GM12878 (cell line): ENCODE measurements around the gene F7. TPM values are rescaled to one million over a fixed set of nuclear protein-coding genes. Genes with fewer than 3 reads are reported as not detected.

Experiments used
- ATAC-seq: fragments of 200-7000 bp; cut with Tn5 transposase; 3 replicates; pipeline ENCODE4 v1.9.1; 2020; ENCODE audit warnings: mild to moderate bottlenecking, moderate library complexity
- BruUV-seq: library from RNA; stranded (reverse); fragments of 400-500 nt; replicated peaks from 2 replicates; lab custom pipeline; 2021; lab: Mats Ljungman, UMichigan
- CTCF ChIA-PET: fragments of 300-600 bp; sonication (Branson Sonifier 250); formaldehyde crosslinking; extraction: SDS; loops from one replicate; lab custom pipeline; 2021; ENCODE audit warnings: inconsistent platforms; lab: Yijun Ruan, JAX
- POLR2A ChIA-PET: fragments of 350-600 bp; formaldehyde crosslinking; extraction: SDS; loops from one replicate; lab custom pipeline; 2021; ENCODE audit warnings: inconsistent platforms; lab: Charles Lee
- RAD21 ChIA-PET: fragments of 300-600 bp; sonication (Branson Sonifier 250); formaldehyde crosslinking; loops from one replicate; lab custom pipeline; 2023; ENCODE audit warnings: antibody characterized with exemption; ENCODE audit not compliant: unreplicated experiment; lab: Charles Lee
- SMC1A ChIA-PET: fragments of 300-600 bp; sonication (Branson Sonifier 250); formaldehyde crosslinking; loops from one replicate; lab custom pipeline; 2023; ENCODE audit not compliant: unreplicated experiment, uncharacterized antibody; lab: Charles Lee
- DNase-seq: peaks from one replicate; pipeline ENCODE4 v3.0.0-alpha.2; 2011; ENCODE audit warnings: low read depth, low spot score
- FAIRE-seq: peaks from 3 replicates; lab custom pipeline; 2011; peaks lifted over from hg19 to GRCh38; lab: Jason Lieb, UNC
- H2AFZ ChIP-seq: 2 replicates; pipeline ENCODE4 v1.6.0; 2011; ENCODE audit warnings: low read depth, low read length, control low read depth; ENCODE audit not compliant: control insufficient read depth
- H3K27ac ChIP-seq: 2 replicates; pipeline ENCODE4 v1.5.1; 2011; ENCODE audit warnings: control low read depth; ENCODE audit not compliant: control insufficient read depth, insufficient read depth
- H3K27me3 ChIP-seq, 2 experiments: replicated peaks in 1 of 2; 2 replicates each; pipeline versions ENCODE4 v1.6.0 to v1.6.1; 2011; ENCODE audit warnings: low read length in 1 of 2; ENCODE audit not compliant: control insufficient read depth in 2 of 2, insufficient read depth in 2 of 2
- H3K36me3 ChIP-seq, 2 experiments: 2 replicates each; pipeline ENCODE4 v1.5.1; 2011; ENCODE audit warnings: low read length in 1 of 2; ENCODE audit not compliant: control insufficient read depth in 2 of 2, insufficient read depth in 2 of 2
- H3K4me1 ChIP-seq: 2 replicates; pipeline ENCODE4 v1.6.1; 2011; ENCODE audit warnings: mild to moderate bottlenecking, low read length, moderate library complexity, mixed read lengths; ENCODE audit not compliant: control insufficient read depth, insufficient read depth
- H3K4me2 ChIP-seq: 2 replicates; pipeline ENCODE4 v1.6.0; 2011; ENCODE audit warnings: control low read depth; ENCODE audit not compliant: control insufficient read depth, insufficient read depth
- H3K4me3 ChIP-seq: fragments of 200-600 bp; sonication (generic); 2 replicates; pipeline ENCODE4 v1.5.1; 2016
- H3K79me2 ChIP-seq: 2 replicates; pipeline ENCODE4 v1.6.0; 2011; ENCODE audit warnings: low read length; ENCODE audit not compliant: control insufficient read depth, insufficient read depth
- H3K9ac ChIP-seq: 2 replicates; pipeline ENCODE4 v1.8.0; 2011; ENCODE audit warnings: low read length, control low read depth, mixed read lengths; ENCODE audit not compliant: control insufficient read depth, insufficient read depth
- H3K9me3 ChIP-seq: replicated peaks from 3 replicates; pipeline ENCODE4 v1.5.1; 2011; ENCODE audit warnings: mild to moderate bottlenecking, low read length; ENCODE audit not compliant: control insufficient read depth, insufficient read depth
- H4K20me1 ChIP-seq: 2 replicates; pipeline ENCODE4 v1.6.0; 2011; ENCODE audit not compliant: control insufficient read depth, insufficient read depth
- ATF7 ChIP-seq: fragments of 450-650 bp; IDR thresholded peaks from 2 replicates; pipeline ENCODE4 v1.6.1; 2016; ENCODE audit warnings: low read depth, mild to moderate bottlenecking
- E4F1 ChIP-seq: fragments of 450-650 bp; IDR thresholded peaks from 2 replicates; pipeline ENCODE4 v1.6.1; 2018; ENCODE audit warnings: borderline replicate concordance, mild to moderate bottlenecking; ENCODE audit not compliant: partially characterized antibody
- EP300 ChIP-seq, 2 experiments: fragments of 150-350 bp in 1 of 2; IDR thresholded peaks; 2 replicates each; pipeline ENCODE4 v1.6.1; 2011 to 2012; ENCODE audit warnings: low read depth in 2 of 2, low read length in 2 of 2, borderline replicate concordance in 1 of 2, improper control_type of control experiment in 1 of 2, inconsistent platforms in 1 of 2; ENCODE audit not compliant: control insufficient read depth in 1 of 2
- KAT2A ChIP-seq: conservative IDR thresholded peaks from 2 replicates; pipeline ENCODE4 v1.6.1; 2011; ENCODE audit warnings: low read depth, low read length; ENCODE audit not compliant: control insufficient read depth
- MXI1 ChIP-seq: fragments of 150-350 bp; IDR thresholded peaks from 2 replicates; pipeline ENCODE4 v1.6.1; 2011; ENCODE audit warnings: low read depth, mild to moderate bottlenecking, inconsistent platforms, low read length, improper control_type of control experiment
- MYC ChIP-seq: IDR thresholded peaks from 2 replicates; pipeline ENCODE4 v1.6.1; 2011; ENCODE audit warnings: mild to moderate bottlenecking, low read length, moderate library complexity, inconsistent platforms; ENCODE audit not compliant: insufficient read depth, insufficient replicate concordance, insufficient read length, severe bottlenecking
- NR2C1 ChIP-seq: fragments of 450-650 bp; IDR thresholded peaks from 2 replicates; pipeline ENCODE4 v1.6.1; 2017; ENCODE audit warnings: antibody characterized with exemption, mild to moderate bottlenecking, moderate library complexity
- POU2F2 ChIP-seq: IDR thresholded peaks from 3 replicates; pipeline ENCODE4 v1.6.1; 2011; ENCODE audit warnings: low read depth, mild to moderate bottlenecking, low read length, borderline replicate concordance
- SMAD1 ChIP-seq: fragments of 450-650 bp; IDR thresholded peaks from 2 replicates; pipeline ENCODE4 v1.6.1; 2018; ENCODE audit warnings: mild to moderate bottlenecking, low read depth; ENCODE audit not compliant: partially characterized antibody
- USF2 ChIP-seq: IDR thresholded peaks from 2 replicates; pipeline ENCODE4 v1.6.1; 2011; ENCODE audit warnings: low read depth, low read length, improper control_type of control experiment, borderline replicate concordance
- ZNF217 ChIP-seq: fragments of 450-650 bp; IDR thresholded peaks from 2 replicates; pipeline ENCODE4 v1.6.1; 2017; ENCODE audit warnings: antibody characterized with exemption, mild to moderate bottlenecking
- WGBS: methylation state at CpG from one replicate; pipeline ENCODE4 v1.1.6; 2016; ENCODE audit warnings: low lambda C conversion rate; ENCODE audit not compliant: insufficient replicate concordance, insufficient coverage; ENCODE audit errors: missing lambda C conversion rate; 5-methylcytosine and 5-hydroxymethylcytosine counted together
- in situ Hi-C: fragments of 300-500 bp; cut with MboI; formaldehyde crosslinking; loops from 9 replicates; pipeline ENCODE4 v1.14.3; 2018; ENCODE audit warnings: mixed read lengths
- intact Hi-C: fragments of 100-400 bp; cut with micrococcal nuclease; formaldehyde crosslinking; loops from one replicate; pipeline ENCODE4 v1.14.2; 2022; ENCODE audit not compliant: unreplicated experiment
- polyA plus RNA-seq, 11 experiments: library from polyadenylated mRNA; depleted of rRNA in 4 of 11; unstranded in 6 of 11; stranded (reverse) in 5 of 11; fragments of >200 nt; fragmentation: Nextera tagmentation in 4 of 11; fragmentation: Illumina TruSeq in 1 of 11; extraction: Ambion mirVana in 4 of 11; extraction: Trizol in 1 of 11; gene quantifications; 1 replicate in 1 of 11; 2 replicates in 10 of 11; pipeline versions ENCODE4 v1.2.1 to v1.2.3, GENCODE V29; 2011 to 2016; ENCODE audit warnings: inconsistent platforms in 2 of 11, missing spikeins in 2 of 11, low read depth in 1 of 11
- total RNA-seq, 4 experiments: library from RNA; depleted of rRNA in 3 of 4; stranded (reverse); fragments of >200 nt in 3 of 4; fragmentation: Illumina TruSeq in 1 of 4; extraction: Trizol in 1 of 4; gene quantifications; 2 replicates each; pipeline versions ENCODE4 v1.2.1 to v1.2.3, GENCODE V29; 2013 to 2021
- TF ChIP-seq, protein P1 (sequence below): IDR thresholded peaks from 2 replicates; pipeline ENCODE4 v1.6.1; 2011; ENCODE audit warnings: low read depth, mild to moderate bottlenecking, low read length, moderate library complexity, borderline replicate concordance; ENCODE audit errors: extremely low read depth
- TF ChIP-seq, protein P2 (sequence below): fragments of 150-350 bp; IDR thresholded peaks from 2 replicates; pipeline ENCODE4 v1.6.1; 2014; ENCODE audit warnings: mild to moderate bottlenecking, low read depth, low read length

F7 gene
- total and polyA plus RNA-seq, 10 of the 15 experiments (the other 5 are each of a cell fraction or from before 2014, with no cell fraction given) = not detected

- no peak for TF ChIP-seq ATF7
- TF ChIP-seq USF2 = peak; percentile 40; the same call in 1 of the 2 replicates
- 0 out of 2 replicates have a peak, but pooled peaks have one; percentile 25 for TF ChIP-seq MXI1
- TF ChIP-seq, all 136 proteins: peak for 8
These were observed 48.5 kb downstream of the F7 start (continued) for GRCh38 chr13:113153810-113154748.

DNA sequence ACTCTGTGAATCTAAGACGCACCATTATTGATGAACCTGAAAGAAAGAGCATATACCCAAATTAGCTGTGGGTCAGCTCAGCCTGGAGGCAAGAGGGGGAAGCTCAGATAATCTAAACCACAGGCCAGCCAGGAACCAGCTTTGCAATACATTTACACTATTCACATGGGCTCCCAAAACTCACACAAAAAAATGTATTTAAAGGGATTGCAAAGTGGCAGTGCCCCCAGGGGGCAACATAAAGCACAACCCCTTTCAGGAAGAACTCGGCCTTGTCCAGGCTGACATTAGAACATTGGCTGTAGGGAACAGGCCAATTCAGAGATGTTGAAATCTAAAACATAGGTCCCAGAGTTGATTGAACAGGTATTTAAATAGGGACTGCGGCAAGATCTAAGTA, 49.6 kb downstream of the F7 start:
- TF ChIP-seq POU2F2 (no peak), MYC (no peak), E4F1 (no peak), NR2C1 (no peak), SMAD1 (no peak), KAT2A (no peak), ZNF217 (no peak), EP300 (IDR thresholded peaks at IDR 0.05; ENCODE audit: borderline replicate concordance in 1 of 2, control insufficient read depth in 1 of 2, low read depth in 2 of 2, low read length in 2 of 2) (no peak)
- TF ChIP-seq, protein P1, sequence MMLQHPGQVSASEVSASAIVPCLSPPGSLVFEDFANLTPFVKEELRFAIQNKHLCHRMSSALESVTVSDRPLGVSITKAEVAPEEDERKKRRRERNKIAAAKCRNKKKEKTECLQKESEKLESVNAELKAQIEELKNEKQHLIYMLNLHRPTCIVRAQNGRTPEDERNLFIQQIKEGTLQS = no peak
- TF ChIP-seq, protein P2, sequence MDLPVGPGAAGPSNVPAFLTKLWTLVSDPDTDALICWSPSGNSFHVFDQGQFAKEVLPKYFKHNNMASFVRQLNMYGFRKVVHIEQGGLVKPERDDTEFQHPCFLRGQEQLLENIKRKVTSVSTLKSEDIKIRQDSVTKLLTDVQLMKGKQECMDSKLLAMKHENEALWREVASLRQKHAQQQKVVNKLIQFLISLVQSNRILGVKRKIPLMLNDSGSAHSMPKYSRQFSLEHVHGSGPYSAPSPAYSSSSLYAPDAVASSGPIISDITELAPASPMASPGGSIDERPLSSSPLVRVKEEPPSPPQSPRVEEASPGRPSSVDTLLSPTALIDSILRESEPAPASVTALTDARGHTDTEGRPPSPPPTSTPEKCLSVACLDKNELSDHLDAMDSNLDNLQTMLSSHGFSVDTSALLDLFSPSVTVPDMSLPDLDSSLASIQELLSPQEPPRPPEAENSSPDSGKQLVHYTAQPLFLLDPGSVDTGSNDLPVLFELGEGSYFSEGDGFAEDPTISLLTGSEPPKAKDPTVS = no peak
- TF ChIP-seq, all 136 proteins: peak for 0
- DNase-seq (no peak), ATAC-seq (no peak), FAIRE-seq (no peak)
- ChIA-PET SMC1A (no interaction called here), CTCF (no interaction called here), RAD21 (no interaction called here), POLR2A (no interaction called here)
- Histone ChIP-seq H2AFZ (no peak overlapping the region), H3K9me3 (peaks cover 6% of the 10 kb centered on the region; the same call in 1 of the 3 replicates), H4K20me1 (no peaks in the 10 kb centered on the region), H3K4me3 (no peak overlapping the region), H3K4me2 (no peak overlapping the region), H3K27ac (no peak overlapping the region), H3K79me2 (no peaks in the 10 kb centered on the region), H3K9ac (no peak overlapping the region), H3K36me3 (no peaks in the 10 kb centered on the region), H3K4me1 (peaks cover 8% of the 10 kb centered on the region), H3K27me3 (peaks cover 0 to 5% of the 10 kb centered on the region in 2 experiments; a peak in 3 of 4 replicates)
- no TSS peak for BruUV-seq
- in situ Hi-C loops (no loop called here), intact Hi-C loops (no loop called here)
- 46% methylated on average over 3 of the region's 3 CpGs for WGBS
